Gastrocnemius medialis (tissue), 4 donors: ENCODE measurements around the gene DNAL4. TPM values are rescaled to one million over a fixed set of nuclear protein-coding genes. Genes with fewer than 3 reads are reported as not detected.

Source experiments
- ATAC-seq, 2 donors: fragments of 150-250 bp; one replicate each; pipeline ENCODE4 v1.9.1; 2016
- DNase-seq, 2 donors: peaks; one replicate each; pipeline ENCODE4 v3.0.0-alpha.2; 2019
- H3K27ac ChIP-seq, 4 donors: fragments of 200-600 bp; sonication (generic); 1 replicate in 1 of 4; 2 replicates in 3 of 4; pipeline ENCODE4 v1.5.1; 2016 to 2018; ENCODE audit warnings: mild to moderate bottlenecking in 2 of 4, moderate library complexity in 1 of 4
- H3K27me3 ChIP-seq, 3 donors: fragments of 200-600 bp; sonication (generic) in 2 of 3; 1 replicate in 1 of 3; 2 replicates in 2 of 3; pipeline versions ENCODE4 v1.5.1 to v1.6.0; 2016 to 2019; ENCODE audit warnings: mild to moderate bottlenecking in 1 of 3, moderate library complexity in 1 of 3
- H3K36me3 ChIP-seq, 2 donors: fragments of 200-600 bp; sonication (generic) in 1 of 2; one replicate each; pipeline ENCODE4 v1.5.1; 2017 to 2018
- H3K4me1 ChIP-seq, 2 donors: fragments of 200-600 bp; sonication (generic) in 1 of 2; one replicate each; pipeline ENCODE4 v1.5.1; 2016 to 2017; ENCODE audit warnings: mild to moderate bottlenecking in 2 of 2
- H3K4me3 ChIP-seq, 4 donors: fragments of 200-600 bp; sonication (generic) in 3 of 4; 1 replicate in 1 of 4; 2 replicates in 3 of 4; pipeline ENCODE4 v1.5.1; 2016 to 2019; ENCODE audit warnings: mild to moderate bottlenecking in 2 of 4
- H3K9me3 ChIP-seq, 3 donors: fragments of 200-600 bp; sonication (generic) in 2 of 3; 1 replicate in 1 of 3; 2 replicates in 2 of 3; pipeline ENCODE4 v1.5.1; 2016 to 2019
- POLR2A ChIP-seq, 2 donors: fragments of 450-650 bp; IDR thresholded peaks; one replicate each; pipeline ENCODE4 v1.6.1; 2017; ENCODE audit warnings: antibody characterized with exemption in 2 of 2, mild to moderate bottlenecking in 2 of 2, moderate library complexity in 2 of 2
- in situ Hi-C, 4 donors: fragments of 200-750 bp; cut with MboI; loops; one replicate each; pipeline versions ENCODE4 v1.15.0 to v1.8.0; 2017; ENCODE audit warnings: low sequenced_read_pairs in 4 of 4
- intact Hi-C: fragments of 100-400 bp; cut with DNase I; formaldehyde crosslinking; loops from one replicate; pipeline ENCODE4 v1.15.1; 2023; ENCODE audit warnings: low total_unique reads
- total RNA-seq, 4 donors: library from RNA; depleted of rRNA; stranded (reverse); fragments of >200 nt; gene quantifications; one replicate each; pipeline versions ENCODE4 v1.1.0 to v1.2.3, GENCODE V29; 2016
- TF ChIP-seq, protein P1 (sequence below), 5 experiments: fragments of 450-650 bp in 3 of 5; fragments of 200-600 bp in 2 of 5; sonication (generic) in 2 of 5; IDR thresholded peaks in 4 of 5; conservative IDR thresholded peaks in 1 of 5; 1 replicate in 4 of 5; 2 replicates in 1 of 5; pipeline ENCODE4 v1.5.1; 2016 to 2019; ENCODE audit warnings: antibody characterized with exemption in 5 of 5, mild to moderate bottlenecking in 3 of 5, moderate library complexity in 3 of 5

Gene DNAL4
- total RNA-seq, 4 donors from 2014 or later: 5.7 to 7.2 (median 6.7) TPM

GRCh38 chr22:38741166-38741565 is 52.8 kb downstream of the DNAL4 start:
- Histone ChIP-seq H3K27me3 (no peaks in the 10 kb centered on the region), H3K4me1 (peaks cover 11 to 16% of the 10 kb centered on the region in 2 donors), H3K9me3 (no peaks in the 10 kb centered on the region), H3K36me3 (peaks cover 9 to 100% of the 10 kb centered on the region in 2 donors), H3K4me3 (no peak overlapping the region), H3K27ac (peak overlapping the region; percentile 5 to 42 (median 23))
- in situ Hi-C loops: no loop called here
- DNase-seq: no peak
- TF ChIP-seq POLR2A (IDR thresholded peaks at IDR 0.05): no peak
- TF ChIP-seq, protein P1, sequence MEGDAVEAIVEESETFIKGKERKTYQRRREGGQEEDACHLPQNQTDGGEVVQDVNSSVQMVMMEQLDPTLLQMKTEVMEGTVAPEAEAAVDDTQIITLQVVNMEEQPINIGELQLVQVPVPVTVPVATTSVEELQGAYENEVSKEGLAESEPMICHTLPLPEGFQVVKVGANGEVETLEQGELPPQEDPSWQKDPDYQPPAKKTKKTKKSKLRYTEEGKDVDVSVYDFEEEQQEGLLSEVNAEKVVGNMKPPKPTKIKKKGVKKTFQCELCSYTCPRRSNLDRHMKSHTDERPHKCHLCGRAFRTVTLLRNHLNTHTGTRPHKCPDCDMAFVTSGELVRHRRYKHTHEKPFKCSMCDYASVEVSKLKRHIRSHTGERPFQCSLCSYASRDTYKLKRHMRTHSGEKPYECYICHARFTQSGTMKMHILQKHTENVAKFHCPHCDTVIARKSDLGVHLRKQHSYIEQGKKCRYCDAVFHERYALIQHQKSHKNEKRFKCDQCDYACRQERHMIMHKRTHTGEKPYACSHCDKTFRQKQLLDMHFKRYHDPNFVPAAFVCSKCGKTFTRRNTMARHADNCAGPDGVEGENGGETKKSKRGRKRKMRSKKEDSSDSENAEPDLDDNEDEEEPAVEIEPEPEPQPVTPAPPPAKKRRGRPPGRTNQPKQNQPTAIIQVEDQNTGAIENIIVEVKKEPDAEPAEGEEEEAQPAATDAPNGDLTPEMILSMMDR (IDR thresholded peaks at IDR 0.05 in 4 of 5, conservative IDR thresholded peaks at IDR 0.05 in 1 of 5): no peak
- intact Hi-C loops: no loop called here
- ATAC-seq: no peak

DNA sequence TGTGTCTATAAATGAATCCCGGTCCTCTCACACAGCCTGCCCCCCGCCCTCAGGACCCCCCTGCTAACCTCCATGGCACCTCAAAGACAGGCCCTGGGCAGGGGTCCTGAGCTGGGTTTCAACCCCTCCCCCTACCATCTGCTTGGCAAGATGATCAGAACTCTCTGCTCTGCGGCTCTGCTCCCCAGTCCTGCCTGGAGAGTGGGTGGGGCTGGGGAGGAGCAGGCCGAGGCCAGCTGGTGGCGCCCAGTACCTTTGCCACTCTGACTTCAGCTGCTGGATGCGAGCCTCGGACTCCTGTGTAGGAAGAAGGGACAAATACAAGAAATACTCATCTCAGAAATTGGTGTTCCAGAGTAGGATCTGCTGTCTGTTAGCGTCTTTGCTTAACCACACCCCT is 53.2 kb downstream of the DNAL4 start:
- H3K4me3 ChIP-seq: no peak overlapping the region
- H3K4me1 ChIP-seq: peaks cover 14 to 19% of the 10 kb centered on the region in 2 donors
- H3K27ac ChIP-seq: peak overlapping the region; percentile 5 to 42 (median 38)
- intact Hi-C loops (no loop called here), in situ Hi-C loops (no loop called here)
- no peak for ATAC-seq
- TF ChIP-seq, protein P1 (IDR thresholded peaks at IDR 0.05 in 4 of 5, conservative IDR thresholded peaks at IDR 0.05 in 1 of 5): no peak
- DNase-seq: no peak
- H3K36me3 ChIP-seq: peaks cover 9 to 100% of the 10 kb centered on the region in 2 donors
- H3K27me3 ChIP-seq: no peaks in the 10 kb centered on the region
- H3K9me3 ChIP-seq: no peaks in the 10 kb centered on the region

DNA sequence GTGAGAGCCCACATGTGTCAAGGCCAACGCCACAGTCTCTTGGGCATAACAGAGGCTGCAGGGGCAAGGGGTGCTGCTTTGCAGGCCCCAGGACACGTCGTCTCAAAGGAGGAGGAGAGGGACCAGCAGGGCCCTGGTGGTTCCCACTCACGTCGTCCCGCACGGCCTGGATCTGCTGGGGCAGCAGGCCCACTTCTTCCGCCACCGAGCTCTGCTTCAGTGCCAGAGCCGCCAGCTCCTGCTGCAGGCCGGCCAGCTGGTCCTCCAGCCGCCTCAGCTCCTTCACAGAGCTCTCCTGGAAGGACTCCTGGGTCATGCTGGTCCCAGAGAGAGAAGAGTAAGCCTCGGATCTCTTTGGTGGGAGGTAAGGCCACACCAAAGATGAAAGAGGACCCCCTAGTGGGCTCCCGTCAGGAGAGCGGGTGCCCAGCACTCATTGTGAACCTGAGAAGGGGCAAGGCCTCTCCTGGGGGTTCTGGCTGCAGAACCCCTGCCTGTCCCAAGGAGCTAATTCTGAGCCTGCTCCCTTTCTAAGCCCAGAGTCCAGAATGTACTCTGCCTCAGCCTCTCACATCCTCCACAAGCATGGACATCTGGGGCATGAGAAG is 53.7 kb downstream of the DNAL4 start:
- Histone ChIP-seq H3K27me3 (no peaks in the 10 kb centered on the region), H3K4me3 (no peak overlapping the region), H3K27ac (peak overlapping the region; percentile 5 to 42 (median 38)), H3K36me3 (peaks cover 9 to 100% of the 10 kb centered on the region in 2 donors), H3K4me1 (peaks cover 19 to 22% of the 10 kb centered on the region in 2 donors), H3K9me3 (no peaks in the 10 kb centered on the region)
- in situ Hi-C loops: no loop called here
- intact Hi-C loops: no loop called here
- DNase-seq (no peak), ATAC-seq (no peak)
- no peak for TF ChIP-seq POLR2A (IDR thresholded peaks at IDR 0.05)
- TF ChIP-seq, protein P1 (IDR thresholded peaks at IDR 0.05 in 4 of 5, conservative IDR thresholded peaks at IDR 0.05 in 1 of 5): no peak

DNA sequence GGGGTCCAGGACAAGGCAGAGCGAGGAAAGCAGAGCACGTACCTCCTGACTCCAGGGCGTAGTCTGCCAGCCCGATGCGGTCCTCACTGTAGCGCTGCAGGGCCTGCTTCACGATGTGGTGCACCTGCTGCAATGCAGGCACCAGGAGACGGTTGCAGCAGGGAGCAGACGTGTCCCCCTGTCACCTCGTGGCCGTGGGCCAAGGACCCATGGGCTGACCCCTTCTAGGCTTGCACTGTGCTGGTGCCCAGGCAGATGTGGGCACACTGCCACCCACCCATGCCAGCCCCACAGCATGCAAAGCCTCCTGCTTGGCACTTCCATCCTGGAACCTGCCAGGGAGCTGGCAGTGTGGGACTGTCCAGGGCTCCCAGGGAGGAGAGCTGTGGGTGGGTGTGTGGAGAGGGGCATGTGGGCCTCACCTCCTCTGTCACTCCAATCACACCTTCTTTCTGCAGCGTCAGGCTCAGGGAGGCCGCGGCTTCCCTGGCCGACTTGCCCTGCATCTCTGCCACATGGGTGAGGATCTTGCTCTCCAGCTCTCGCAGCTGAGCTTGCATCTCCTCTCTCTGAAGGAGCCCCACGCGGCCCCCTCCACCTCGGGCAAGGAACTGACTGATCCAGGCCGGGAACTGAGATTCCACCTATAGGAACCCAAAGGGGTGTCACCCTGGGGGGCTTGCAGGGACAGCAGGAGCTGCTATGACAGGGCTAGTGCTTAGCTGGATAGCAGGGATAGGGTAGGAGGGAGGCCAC is 54.5 kb downstream of the DNAL4 start:
- H3K4me1 ChIP-seq: peaks cover 27 to 30% of the 10 kb centered on the region in 2 donors
- H3K27me3 ChIP-seq: no peaks in the 10 kb centered on the region
- peaks cover 9 to 97% of the 10 kb centered on the region in 2 donors for H3K36me3 ChIP-seq
- intact Hi-C loops (loop anchor here (10.0 kb wide), 1 partner anchor 235 kb away; the partner anchor contains the start of gene DDX17), in situ Hi-C loops (no loop called here)
- TF ChIP-seq, protein P1 (IDR thresholded peaks at IDR 0.05 in 4 of 5, conservative IDR thresholded peaks at IDR 0.05 in 1 of 5): no peak
- no peak for TF ChIP-seq POLR2A (IDR thresholded peaks at IDR 0.05)
- ATAC-seq (peak in 1 of 2 donors; percentile 23), DNase-seq (peak in 1 of 2 donors; percentile 71)
- no peak overlapping the region for H3K4me3 ChIP-seq
- no peaks in the 10 kb centered on the region for H3K9me3 ChIP-seq
- H3K27ac ChIP-seq: peak overlapping the region in 3 of 4 donors; percentile 37 to 42 (median 39)
